Nephron (organoid): ENCODE results near the gene ARMCX1.

Experiments used
- H3K27ac Mint-ChIP-seq, 3 experiments: 2 replicates each; pipeline ENCODE4 v1.8.0; 2020; ENCODE audit warnings: mixed read lengths in 3 of 3, mild to moderate bottlenecking in 2 of 3, moderate library complexity in 1 of 3
- H3K27me3 Mint-ChIP-seq: 2 replicates; pipeline ENCODE4 v1.8.0; 2021; ENCODE audit warnings: low read depth, mild to moderate bottlenecking, moderate library complexity, mixed read lengths
- H3K36me3 Mint-ChIP-seq: 2 replicates; pipeline ENCODE4 v1.8.0; 2020; ENCODE audit warnings: low read depth, mixed read lengths
- H3K4me1 Mint-ChIP-seq: 2 replicates; pipeline ENCODE4 v1.8.0; 2020; ENCODE audit warnings: mixed read lengths
- H3K4me3 Mint-ChIP-seq, 3 experiments: 2 replicates each; pipeline ENCODE4 v1.8.0; 2020; ENCODE audit warnings: mild to moderate bottlenecking in 3 of 3, mixed read lengths in 3 of 3, moderate library complexity in 2 of 3
- H3K9me3 Mint-ChIP-seq: 2 replicates; pipeline ENCODE4 v1.8.0; 2020; ENCODE audit warnings: mixed read lengths
- TF ChIP-seq, protein P1 (sequence below), 3 experiments: fragments of 200-600 bp; sonication (generic); IDR thresholded peaks; one replicate each; pipeline ENCODE4 v1.5.0; 2021; ENCODE audit warnings: antibody characterized with exemption in 3 of 3; ENCODE audit not compliant: unreplicated experiment in 3 of 3

Gene ARMCX1

DNA sequence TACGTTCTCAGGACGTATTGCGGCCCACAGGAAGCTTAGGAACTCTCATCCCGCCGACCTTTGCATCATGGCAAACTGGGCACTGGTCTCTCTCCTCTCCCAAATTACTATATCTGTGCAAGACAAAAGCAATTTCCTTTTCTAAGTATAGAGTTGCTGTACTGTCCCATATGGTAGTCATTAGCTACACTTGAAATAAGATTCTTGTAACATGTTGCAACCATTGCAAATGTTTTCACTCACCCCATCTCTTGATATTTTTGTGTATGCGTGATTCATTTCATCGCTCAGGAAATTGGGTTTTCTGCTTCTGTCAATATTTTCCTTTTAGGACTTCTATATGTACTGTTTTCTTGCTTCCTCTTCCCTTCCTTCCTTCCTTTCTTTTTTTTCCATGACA lies 51.7 kb downstream of the ARMCX1 start:
- no peaks in the 10 kb centered on the region for H3K27me3 Mint-ChIP-seq
- H3K9me3 Mint-ChIP-seq, result peaks cover 4% of the 10 kb centered on the region
- no peaks in the 10 kb centered on the region for H3K36me3 Mint-ChIP-seq
- H3K4me1 Mint-ChIP-seq, result peaks cover 15% of the 10 kb centered on the region
- no peak overlapping the region for H3K27ac Mint-ChIP-seq
- H3K4me3 Mint-ChIP-seq, result peak overlapping the region in 1 of 3 experiments; percentile 43
- TF ChIP-seq, protein P1, sequence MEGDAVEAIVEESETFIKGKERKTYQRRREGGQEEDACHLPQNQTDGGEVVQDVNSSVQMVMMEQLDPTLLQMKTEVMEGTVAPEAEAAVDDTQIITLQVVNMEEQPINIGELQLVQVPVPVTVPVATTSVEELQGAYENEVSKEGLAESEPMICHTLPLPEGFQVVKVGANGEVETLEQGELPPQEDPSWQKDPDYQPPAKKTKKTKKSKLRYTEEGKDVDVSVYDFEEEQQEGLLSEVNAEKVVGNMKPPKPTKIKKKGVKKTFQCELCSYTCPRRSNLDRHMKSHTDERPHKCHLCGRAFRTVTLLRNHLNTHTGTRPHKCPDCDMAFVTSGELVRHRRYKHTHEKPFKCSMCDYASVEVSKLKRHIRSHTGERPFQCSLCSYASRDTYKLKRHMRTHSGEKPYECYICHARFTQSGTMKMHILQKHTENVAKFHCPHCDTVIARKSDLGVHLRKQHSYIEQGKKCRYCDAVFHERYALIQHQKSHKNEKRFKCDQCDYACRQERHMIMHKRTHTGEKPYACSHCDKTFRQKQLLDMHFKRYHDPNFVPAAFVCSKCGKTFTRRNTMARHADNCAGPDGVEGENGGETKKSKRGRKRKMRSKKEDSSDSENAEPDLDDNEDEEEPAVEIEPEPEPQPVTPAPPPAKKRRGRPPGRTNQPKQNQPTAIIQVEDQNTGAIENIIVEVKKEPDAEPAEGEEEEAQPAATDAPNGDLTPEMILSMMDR (IDR thresholded peaks at IDR 0.05; ENCODE audit: unreplicated experiment in 3 of 3), result no peak
